ENCODE measurements around the gene UBE2D1.

DNA sequence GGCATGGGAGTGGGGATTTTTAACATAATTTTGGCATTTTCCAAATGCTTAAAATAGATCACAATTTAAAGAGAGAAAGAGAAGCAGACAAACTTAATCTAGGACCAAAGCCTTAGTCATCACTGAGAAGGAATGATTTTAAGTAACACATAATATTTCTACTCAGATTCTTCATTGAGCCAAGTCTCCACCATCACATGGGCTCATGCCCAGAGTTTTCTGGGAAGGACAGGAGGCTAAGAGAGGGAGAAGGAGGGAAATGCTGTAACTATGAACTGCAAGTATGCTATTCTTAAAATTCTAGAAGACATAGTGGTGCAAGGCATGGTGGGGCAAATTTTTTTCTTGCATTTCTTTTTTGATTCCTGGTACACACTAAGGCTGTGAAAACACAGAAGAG is 23.8 kb upstream of the UBE2D1 start:
- TF ChIP-seq, protein P1, sequence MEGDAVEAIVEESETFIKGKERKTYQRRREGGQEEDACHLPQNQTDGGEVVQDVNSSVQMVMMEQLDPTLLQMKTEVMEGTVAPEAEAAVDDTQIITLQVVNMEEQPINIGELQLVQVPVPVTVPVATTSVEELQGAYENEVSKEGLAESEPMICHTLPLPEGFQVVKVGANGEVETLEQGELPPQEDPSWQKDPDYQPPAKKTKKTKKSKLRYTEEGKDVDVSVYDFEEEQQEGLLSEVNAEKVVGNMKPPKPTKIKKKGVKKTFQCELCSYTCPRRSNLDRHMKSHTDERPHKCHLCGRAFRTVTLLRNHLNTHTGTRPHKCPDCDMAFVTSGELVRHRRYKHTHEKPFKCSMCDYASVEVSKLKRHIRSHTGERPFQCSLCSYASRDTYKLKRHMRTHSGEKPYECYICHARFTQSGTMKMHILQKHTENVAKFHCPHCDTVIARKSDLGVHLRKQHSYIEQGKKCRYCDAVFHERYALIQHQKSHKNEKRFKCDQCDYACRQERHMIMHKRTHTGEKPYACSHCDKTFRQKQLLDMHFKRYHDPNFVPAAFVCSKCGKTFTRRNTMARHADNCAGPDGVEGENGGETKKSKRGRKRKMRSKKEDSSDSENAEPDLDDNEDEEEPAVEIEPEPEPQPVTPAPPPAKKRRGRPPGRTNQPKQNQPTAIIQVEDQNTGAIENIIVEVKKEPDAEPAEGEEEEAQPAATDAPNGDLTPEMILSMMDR (IDR thresholded peaks at IDR 0.05): no peak
- TF ChIP-seq EP300 (IDR thresholded peaks at IDR 0.05) (no peak), POLR2A (IDR thresholded peaks at IDR 0.05) (no peak), POLR2AphosphoS5 (IDR thresholded peaks at IDR 0.05) (no peak)

Measured in upper lobe of left lung (tissue), 4 donors.